T-helper 2 cell treated with Interferon-gamma antibody and Interleukin-4, amounts not matched to agents 5 μg/mL and 100 μg/mL, for 36 hours (primary cell): ENCODE measurements around the gene MAG.
A peak's percentile ranks its signal among the peaks of the same experiment; 100 is the strongest.

Experiments used
- DNase-seq: peaks from one replicate; pipeline ENCODE4 v3.0.0; 2021; ENCODE audit warnings: low spot score
- H3K27ac Mint-ChIP-seq: one replicate; pipeline ENCODE4 v1.8.0; 2021; ENCODE audit warnings: mild to moderate bottlenecking, mixed read lengths
- H3K27me3 Mint-ChIP-seq: one replicate; pipeline ENCODE4 v1.8.0; 2021; ENCODE audit warnings: low read depth, mixed read lengths
- H3K36me3 Mint-ChIP-seq: one replicate; pipeline ENCODE4 v1.8.0; 2021; ENCODE audit warnings: low read depth, mixed read lengths
- H3K4me1 Mint-ChIP-seq: one replicate; pipeline ENCODE4 v1.8.0; 2021; ENCODE audit warnings: low read depth, mixed read lengths
- H3K4me3 Mint-ChIP-seq: one replicate; pipeline ENCODE4 v1.8.0; 2022; ENCODE audit warnings: mild to moderate bottlenecking, moderate library complexity, mixed read lengths
- H3K9me3 Mint-ChIP-seq: one replicate; pipeline ENCODE4 v1.8.0; 2021; ENCODE audit warnings: mixed read lengths

Gene MAG

GRCh38 chr19:35269438-35270117, 22.4 kb upstream of the MAG start:
- DNase-seq, result peak; percentile 80
- Mint-ChIP-seq H3K36me3 (peaks cover 45% of the 10 kb centered on the region), H3K27me3 (no peaks in the 10 kb centered on the region), H3K4me1 (peaks cover 10% of the 10 kb centered on the region), H3K4me3 (peak overlapping the region; percentile 69), H3K27ac (peak overlapping the region; percentile 69), H3K9me3 (no peaks in the 10 kb centered on the region)

GRCh38 chr19:35270381-35270811, 21.6 kb upstream of the MAG start:
- Mint-ChIP-seq H3K4me3 (peak overlapping the region; percentile 69), H3K27ac (peak overlapping the region; percentile 20), H3K4me1 (peaks cover 8% of the 10 kb centered on the region), H3K9me3 (no peaks in the 10 kb centered on the region), H3K36me3 (peaks cover 48% of the 10 kb centered on the region), H3K27me3 (no peaks in the 10 kb centered on the region)
- no peak for DNase-seq

DNA sequence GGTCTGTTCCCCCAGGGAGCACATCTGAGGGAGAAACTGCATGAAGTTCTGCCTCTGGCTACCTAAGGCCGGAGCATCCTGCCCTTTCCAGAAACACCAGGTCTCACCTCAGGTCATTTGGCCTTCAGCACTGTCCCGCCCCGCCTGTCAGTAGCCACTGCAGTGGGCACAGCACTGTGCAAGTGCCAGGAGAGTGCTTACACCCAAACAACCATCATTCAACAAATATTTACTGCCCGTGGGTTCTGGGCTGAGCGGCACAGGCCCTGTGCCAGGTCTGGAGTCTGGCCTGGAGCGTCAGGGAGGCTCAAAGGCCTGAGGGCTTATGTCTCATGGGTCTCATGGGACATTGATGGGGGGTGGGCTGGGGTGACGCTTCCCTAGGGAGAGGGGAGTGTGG, 20.4 kb upstream of the MAG start:
- Mint-ChIP-seq H3K4me1 (peaks cover 1% of the 10 kb centered on the region), H3K4me3 (peak overlapping the region; percentile 24), H3K36me3 (peaks cover 51% of the 10 kb centered on the region), H3K27ac (peak overlapping the region; percentile 41), H3K9me3 (no peaks in the 10 kb centered on the region), H3K27me3 (no peaks in the 10 kb centered on the region)
- no peak for DNase-seq

GRCh38 chr19:35272122-35272719, 19.7 kb upstream of the MAG start:
- Mint-ChIP-seq H3K9me3 (no peaks in the 10 kb centered on the region), H3K4me1 (peaks cover 1% of the 10 kb centered on the region), H3K27me3 (no peaks in the 10 kb centered on the region), H3K27ac (no peak overlapping the region), H3K4me3 (no peak overlapping the region), H3K36me3 (peaks cover 53% of the 10 kb centered on the region)
- no peak for DNase-seq

DNA sequence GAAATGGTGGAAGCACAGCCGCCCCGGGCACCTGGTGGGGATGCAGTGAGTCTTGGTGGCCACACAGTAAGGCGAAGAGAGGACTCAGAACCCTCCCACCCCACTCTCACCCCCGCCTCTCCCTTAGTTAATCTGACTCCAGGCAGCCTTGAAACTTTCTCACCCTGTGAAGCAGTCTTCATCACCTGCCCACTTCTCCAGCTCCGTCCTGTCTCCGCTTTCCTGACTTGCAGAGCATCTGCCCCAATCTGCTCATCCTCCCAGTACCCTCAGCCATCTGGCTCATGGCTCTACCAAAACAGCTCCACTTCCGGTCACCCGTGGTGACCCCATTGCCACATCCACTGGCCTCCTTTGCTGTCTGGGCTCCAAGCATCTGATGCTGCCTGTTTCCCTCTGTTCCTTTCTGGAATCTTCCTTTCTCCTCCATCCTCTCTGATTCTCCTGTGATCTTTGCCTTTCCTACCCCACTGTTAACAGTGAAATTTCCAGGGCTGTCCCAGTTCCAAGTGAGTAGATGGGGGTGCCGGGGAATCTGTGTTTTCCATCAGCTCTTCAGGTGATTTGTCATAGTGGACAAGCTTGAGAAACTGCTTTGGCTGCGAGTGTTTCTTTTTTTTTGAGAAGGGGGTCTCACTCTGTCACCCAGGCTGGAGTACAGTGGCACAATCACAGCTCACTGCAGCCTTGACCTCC, 18.9 kb upstream of the MAG start:
- Mint-ChIP-seq H3K36me3 (peaks cover 51% of the 10 kb centered on the region), H3K4me1 (no peaks in the 10 kb centered on the region), H3K9me3 (no peaks in the 10 kb centered on the region), H3K27me3 (no peaks in the 10 kb centered on the region), H3K4me3 (no peak overlapping the region), H3K27ac (peak overlapping the region; percentile 6)
- DNase-seq, result no peak

DNA sequence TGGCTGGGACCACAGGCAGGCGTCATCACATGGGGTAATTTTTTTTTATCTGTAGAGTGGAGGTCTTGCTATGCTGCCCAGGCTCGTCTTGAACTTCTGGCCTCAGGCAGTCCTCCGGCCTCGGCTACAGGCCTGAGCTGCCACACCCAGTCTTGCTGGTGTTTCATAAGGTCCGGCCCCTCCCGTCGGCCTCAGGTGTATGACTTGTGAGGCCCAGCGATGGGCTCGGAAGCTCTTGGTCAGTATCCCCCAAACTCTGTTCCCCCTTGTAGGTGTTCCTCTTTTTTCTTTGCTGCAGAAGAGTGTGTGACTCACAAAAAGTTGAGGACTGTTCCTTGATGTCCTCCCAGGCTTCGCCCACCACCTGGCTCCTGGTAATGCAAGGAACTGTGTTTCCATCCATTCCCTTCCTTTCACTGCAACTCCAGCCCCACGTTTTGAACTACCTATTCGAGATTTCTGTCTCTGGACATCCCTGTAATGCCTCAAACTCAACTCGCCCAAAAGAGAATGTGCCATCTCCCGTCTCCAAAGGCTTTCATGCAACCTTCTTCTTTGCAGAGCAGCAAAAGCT, 18.2 kb upstream of the MAG start:
- peaks cover 51% of the 10 kb centered on the region for H3K36me3 Mint-ChIP-seq
- no peaks in the 10 kb centered on the region for H3K4me1 Mint-ChIP-seq
- no peaks in the 10 kb centered on the region for H3K9me3 Mint-ChIP-seq
- no peak overlapping the region for H3K4me3 Mint-ChIP-seq
- no peak for DNase-seq
- peak overlapping the region; percentile 37 for H3K27ac Mint-ChIP-seq
- no peaks in the 10 kb centered on the region for H3K27me3 Mint-ChIP-seq

DNA sequence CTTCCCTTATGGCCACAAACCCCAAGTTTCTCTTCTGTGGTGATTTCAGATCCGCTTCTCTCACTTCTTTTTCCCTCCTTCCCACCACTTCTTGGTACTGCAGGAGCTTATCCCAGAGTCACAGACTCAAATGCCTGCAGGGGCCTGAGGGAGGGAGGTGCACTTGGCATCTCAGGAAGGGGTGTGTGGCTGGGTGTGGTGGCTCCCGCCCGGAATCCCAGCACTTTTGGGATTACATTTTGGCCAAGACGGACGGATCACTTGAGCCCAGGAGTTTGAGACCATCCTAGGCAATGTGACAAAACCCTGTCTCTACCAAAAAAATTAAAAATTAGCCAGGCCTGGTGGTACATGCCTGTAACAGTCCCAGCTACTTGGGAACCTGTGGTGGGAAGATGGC, 17.6 kb upstream of the MAG start:
- no peak for DNase-seq
- H3K36me3 Mint-ChIP-seq, result peaks cover 53% of the 10 kb centered on the region
- no peaks in the 10 kb centered on the region for H3K27me3 Mint-ChIP-seq
- H3K27ac Mint-ChIP-seq, result peak overlapping the region; percentile 37
- H3K4me3 Mint-ChIP-seq, result no peak overlapping the region
- H3K9me3 Mint-ChIP-seq, result no peaks in the 10 kb centered on the region
- no peaks in the 10 kb centered on the region for H3K4me1 Mint-ChIP-seq

- Mint-ChIP-seq H3K36me3 (peaks cover 38% of the 10 kb centered on the region), H3K4me1 (no peaks in the 10 kb centered on the region), H3K9me3 (no peaks in the 10 kb centered on the region), H3K27me3 (peaks cover 4% of the 10 kb centered on the region), H3K27ac (no peak overlapping the region), H3K4me3 (no peak overlapping the region)
- no peak for DNase-seq
Measured at GRCh38 chr19:35276706-35277281, 15.2 kb upstream of the MAG start.

- Mint-ChIP-seq H3K9me3 (no peaks in the 10 kb centered on the region), H3K4me1 (no peaks in the 10 kb centered on the region), H3K36me3 (peaks cover 24% of the 10 kb centered on the region), H3K27ac (no peak overlapping the region), H3K4me3 (no peak overlapping the region), H3K27me3 (peaks cover 19% of the 10 kb centered on the region)
- DNase-seq, result no peak
Measured at GRCh38 chr19:35278578-35279284, 13.2 kb upstream of the MAG start.

DNA sequence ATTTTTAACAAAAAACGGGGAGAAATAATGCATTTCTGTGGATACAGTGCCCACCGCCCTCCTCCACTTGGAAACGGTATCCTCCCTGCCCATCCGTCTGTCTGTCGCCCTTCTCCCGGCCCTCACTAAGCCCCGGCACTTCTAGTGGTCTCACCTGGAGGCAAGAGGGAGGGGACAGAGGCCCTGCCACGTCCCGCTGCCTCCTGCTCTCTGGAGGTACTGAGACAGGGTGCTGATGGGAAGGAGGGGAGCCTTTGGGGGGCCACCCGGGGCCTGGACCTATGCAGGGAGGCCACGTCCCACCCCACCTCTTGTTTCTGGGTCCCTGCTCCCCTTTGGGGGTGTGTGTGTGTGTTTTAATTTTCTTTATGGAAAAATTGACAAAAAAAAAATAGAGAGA, 12.6 kb upstream of the MAG start:
- H3K36me3 Mint-ChIP-seq, result peaks cover 18% of the 10 kb centered on the region
- H3K27ac Mint-ChIP-seq, result no peak overlapping the region

GRCh38 chr19:35279985-35280821, 11.8 kb upstream of the MAG start:
- no peaks in the 10 kb centered on the region for H3K4me1 Mint-ChIP-seq
- DNase-seq, result no peak
- no peak overlapping the region for H3K27ac Mint-ChIP-seq
- H3K4me3 Mint-ChIP-seq, result no peak overlapping the region
- no peaks in the 10 kb centered on the region for H3K9me3 Mint-ChIP-seq
- H3K36me3 Mint-ChIP-seq, result peaks cover 14% of the 10 kb centered on the region
- H3K27me3 Mint-ChIP-seq, result peaks cover 22% of the 10 kb centered on the region

More for the DNA sequence above, 12.6 kb upstream of the MAG start:
- no peaks in the 10 kb centered on the region for H3K9me3 Mint-ChIP-seq
- peaks cover 19% of the 10 kb centered on the region for H3K27me3 Mint-ChIP-seq
- H3K4me1 Mint-ChIP-seq, result no peaks in the 10 kb centered on the region
- no peak overlapping the region for H3K4me3 Mint-ChIP-seq
- no peak for DNase-seq

- Mint-ChIP-seq H3K4me3 (no peak overlapping the region), H3K27ac (no peak overlapping the region), H3K9me3 (no peaks in the 10 kb centered on the region), H3K36me3 (peaks cover 6% of the 10 kb centered on the region), H3K4me1 (no peaks in the 10 kb centered on the region), H3K27me3 (peaks cover 24% of the 10 kb centered on the region)
- no peak for DNase-seq
Measured at GRCh38 chr19:35281303-35281702, 10.7 kb upstream of the MAG start.
